ENCODE measurements around the gene SCN1B.
"Not testable (repeated sequence)": the region's sequence is repeated elsewhere in the genome, so short reads cannot be mapped to it uniquely, and the experiment has no call there.

Gene SCN1B

DNA sequence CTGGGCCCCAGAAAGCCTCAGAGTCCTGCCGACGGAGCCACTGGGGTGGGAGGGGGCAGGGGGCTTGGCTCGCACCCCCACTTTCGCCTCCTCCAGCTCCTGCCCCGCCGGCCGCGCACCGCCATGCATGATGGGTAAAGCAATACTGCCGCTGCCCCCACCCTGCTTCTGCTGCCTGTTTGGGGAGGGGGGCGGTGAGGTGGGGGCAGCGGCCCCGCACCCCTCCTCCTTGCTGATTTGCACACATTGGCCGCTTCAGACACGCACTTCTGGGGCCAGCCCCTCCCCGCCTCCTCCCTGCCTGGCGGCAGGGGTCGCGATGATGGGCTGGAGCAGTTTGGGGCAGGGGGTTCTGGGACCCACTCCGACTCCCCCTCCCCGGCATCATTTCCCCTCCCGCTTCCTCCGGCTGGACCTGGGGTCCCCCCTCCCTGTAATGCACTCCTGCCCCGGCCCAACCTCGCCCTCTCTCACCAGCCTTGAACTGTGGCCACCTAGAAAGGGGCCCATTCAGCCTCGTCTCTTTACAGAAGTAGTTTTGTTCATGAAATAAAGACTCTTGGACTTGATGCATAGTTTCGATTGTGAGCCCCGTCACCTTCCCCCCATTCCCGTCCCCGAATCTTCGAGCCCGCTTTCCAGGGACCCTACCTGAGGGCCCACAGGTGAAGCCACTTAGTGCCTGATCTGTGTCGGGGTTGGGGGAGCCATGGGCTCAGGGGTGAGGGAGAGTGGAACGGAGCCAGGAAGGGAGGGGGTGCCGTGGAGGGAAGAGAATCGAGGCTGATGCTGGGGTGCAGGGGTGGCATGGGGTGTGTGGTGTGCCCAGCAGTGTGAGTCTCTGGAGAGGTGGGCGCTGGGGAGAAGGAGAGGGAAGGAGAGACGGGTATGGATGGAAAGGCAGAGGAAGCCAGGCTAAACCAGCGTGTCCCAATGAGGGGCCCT lies 9.9 kb downstream of the SCN1B start:
- DNase-seq, result no peak

- DNase-seq, result no peak
These were observed 10.7 kb downstream of the SCN1B start for GRCh38 chr19:35040826-35041547.

GRCh38 chr19:35041548-35042055 lies 11.3 kb downstream of the SCN1B start, which contains the start of gene HPN:
HPN (plus strand) TSS chr19:35041721; CDS start chr19:35042507, 786 bp downstream.
- no peak for DNase-seq

DNA sequence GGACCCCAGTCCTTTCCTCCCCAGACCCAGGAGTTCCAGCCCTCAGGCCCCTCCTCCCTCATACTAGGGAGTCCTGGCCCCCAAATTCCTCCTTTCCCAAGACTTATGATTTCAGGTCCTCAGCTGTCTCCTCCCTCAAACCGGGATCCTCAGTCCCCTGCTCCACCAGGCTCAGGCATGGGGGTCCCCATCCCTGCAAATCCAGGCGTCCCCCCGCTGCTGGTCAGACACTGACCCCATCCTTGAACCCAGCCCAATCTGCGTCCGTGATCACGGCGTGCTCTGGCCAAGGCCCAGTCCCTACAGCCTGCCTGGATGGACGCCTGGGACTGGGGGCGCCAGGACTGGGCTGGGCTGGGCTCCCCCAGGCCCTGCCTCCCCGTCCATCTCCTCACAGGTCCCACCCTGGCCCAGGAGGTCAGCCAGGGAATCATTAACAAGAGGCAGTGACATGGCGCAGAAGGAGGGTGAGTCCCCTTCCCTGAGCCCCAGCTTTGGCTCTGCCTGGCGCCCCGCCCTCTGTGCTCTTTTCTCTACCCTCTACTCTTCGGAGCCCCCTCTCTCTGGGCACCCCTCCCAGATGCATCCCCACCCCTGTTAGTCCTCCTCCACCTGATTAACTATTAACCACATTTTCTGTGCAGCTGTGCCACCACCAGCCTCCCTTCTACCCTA lies 11.9 kb downstream of the SCN1B start:
- DNase-seq, result no peak

DNA sequence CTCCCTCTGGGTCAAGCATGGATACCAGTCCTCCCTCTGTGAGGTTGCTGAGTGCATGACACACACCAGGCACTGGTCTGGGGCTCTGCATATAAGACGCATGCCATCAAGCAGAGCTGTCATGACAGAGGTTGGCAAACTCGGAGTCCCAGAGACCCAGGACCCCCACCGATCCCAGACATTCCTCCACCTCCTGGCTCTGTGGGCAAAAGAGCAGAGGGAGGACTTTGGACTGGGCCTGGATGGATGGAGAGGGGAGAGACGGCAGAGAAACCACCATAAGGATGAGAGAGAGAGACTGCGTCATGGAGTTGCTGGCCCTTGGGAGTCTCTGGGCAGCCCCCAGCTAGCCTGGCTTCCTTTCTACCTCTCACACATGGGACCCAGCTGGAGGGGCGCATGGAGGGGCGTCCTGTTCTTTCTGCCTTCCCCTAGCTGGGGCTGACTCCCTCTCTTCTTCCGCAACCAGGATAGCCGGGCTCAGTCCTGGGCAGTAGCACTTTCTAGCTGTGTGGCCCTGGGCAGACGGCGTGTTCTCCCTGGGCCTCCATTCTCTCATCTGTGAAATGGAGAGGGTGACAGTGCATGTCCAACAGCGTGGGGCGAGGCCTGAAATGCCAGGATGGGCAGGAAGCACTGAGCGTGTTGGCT lies 12.8 kb downstream of the SCN1B start:
- DNase-seq, result no peak

DNA sequence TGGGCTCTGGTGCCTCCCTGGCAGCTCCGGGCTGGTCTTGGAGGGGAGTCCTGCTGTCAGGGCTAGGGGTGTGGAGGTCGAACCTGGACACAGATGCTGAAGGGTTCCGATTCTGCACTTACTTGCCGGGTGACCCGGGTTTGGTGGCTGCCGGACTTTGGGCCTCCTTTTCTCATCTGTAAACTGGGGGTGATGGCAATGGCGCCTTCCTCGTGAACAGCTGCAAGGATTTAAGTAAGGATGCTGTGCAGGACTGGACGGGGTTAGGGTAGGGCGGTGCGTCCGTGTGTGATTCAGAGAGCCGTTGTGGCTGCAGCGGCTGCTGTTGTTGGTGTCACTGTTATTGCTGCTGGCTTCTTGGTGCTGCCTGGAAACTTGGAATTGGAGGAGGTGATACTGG lies 13.6 kb downstream of the SCN1B start:
- DNase-seq, result no peak

GRCh38 chr19:35044317-35045117 lies 14.2 kb downstream of the SCN1B start:
- DNase-seq, result no peak

- DNase-seq, result no peak
These were observed 15.5 kb downstream of the SCN1B start for GRCh38 chr19:35045667-35046300.

GRCh38 chr19:35046461-35046860 lies 16.2 kb downstream of the SCN1B start:
- DNase-seq, result no peak

DNA sequence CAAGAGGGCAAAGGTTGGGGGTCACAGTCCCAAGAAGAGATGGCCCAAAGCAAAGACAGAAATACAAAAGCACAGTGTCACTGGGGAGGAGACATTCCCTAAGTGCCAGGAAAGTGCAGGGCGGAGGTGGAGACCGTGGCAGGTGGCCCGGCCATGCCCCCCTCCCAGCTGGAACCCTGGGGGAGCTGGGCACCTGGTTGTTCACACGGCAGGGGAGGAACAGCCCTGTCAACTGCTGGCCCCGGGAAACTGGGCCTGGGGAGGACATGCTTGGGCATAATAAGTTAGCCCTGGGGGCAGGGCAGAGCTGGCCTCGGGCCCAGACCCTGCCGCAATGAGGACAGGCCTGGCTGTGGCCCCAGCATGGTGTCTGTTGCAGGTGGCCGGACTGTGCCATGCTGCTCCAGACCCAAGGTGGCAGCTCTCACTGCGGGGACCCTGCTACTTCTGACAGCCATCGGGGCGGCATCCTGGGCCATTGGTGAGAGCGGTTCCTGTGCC lies 18.7 kb downstream of the SCN1B start:
- no peak for DNase-seq

DNA sequence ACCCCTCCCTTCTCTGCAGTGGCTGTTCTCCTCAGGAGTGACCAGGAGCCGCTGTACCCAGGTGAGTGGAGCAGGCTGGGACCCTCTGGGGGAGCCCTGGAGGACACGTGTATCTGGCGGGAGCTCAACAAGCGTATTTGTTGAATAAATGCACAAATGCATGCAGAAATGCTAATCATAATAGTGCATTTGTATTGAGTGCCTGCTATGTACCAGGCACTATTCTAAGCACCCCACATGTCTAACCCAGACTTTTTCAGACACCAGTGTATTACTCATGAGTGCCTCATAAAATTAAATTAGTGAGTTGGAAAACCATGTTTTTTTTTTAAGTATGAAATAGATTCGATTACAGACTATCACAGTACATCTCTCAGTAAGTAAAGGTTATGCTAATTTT lies 19.2 kb downstream of the SCN1B start:
- DNase-seq, result no peak

DNA sequence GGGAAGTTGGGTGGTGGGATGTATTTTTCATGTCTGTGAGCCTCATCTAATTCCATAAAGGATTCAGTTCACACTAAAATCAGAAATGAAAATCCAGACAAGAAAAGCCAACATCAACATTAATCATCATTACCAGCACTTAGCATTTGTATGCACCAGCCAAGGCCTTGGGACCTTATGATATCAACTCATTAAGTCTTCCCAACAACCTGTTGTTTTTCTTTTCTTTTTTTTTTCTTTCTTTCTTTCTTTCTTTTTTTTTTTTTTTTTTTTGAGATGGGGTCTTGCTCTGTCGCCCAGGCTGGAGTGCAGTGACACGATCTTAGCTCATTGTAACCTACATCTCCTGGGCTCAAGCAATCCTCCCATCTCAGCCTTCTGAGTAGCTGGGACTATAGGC lies 20.4 kb downstream of the SCN1B start:
- not testable (repeated sequence) for DNase-seq

GRCh38 chr19:35051268-35051667 lies 21.0 kb downstream of the SCN1B start:
- not testable (repeated sequence) for DNase-seq

DNA sequence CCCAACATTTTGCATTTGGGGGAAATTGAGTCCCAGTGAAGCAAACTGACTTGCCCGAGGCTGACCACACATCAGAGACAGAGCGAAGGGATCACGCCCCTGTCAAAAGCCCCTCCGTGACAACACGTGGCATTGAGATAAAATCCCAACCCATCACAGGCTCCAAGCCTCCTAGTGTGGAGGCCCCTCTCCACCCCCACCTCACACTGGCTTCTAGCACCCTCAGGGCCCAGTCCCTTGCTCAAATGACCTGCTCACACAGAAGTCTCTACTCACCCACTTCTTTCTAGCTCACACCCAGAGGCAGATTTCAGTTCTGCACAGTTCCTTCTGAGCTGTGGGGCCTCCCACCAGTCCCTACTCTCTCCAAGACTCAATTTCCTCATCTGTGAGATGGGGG lies 21.5 kb downstream of the SCN1B start:
- no peak for DNase-seq

DNA sequence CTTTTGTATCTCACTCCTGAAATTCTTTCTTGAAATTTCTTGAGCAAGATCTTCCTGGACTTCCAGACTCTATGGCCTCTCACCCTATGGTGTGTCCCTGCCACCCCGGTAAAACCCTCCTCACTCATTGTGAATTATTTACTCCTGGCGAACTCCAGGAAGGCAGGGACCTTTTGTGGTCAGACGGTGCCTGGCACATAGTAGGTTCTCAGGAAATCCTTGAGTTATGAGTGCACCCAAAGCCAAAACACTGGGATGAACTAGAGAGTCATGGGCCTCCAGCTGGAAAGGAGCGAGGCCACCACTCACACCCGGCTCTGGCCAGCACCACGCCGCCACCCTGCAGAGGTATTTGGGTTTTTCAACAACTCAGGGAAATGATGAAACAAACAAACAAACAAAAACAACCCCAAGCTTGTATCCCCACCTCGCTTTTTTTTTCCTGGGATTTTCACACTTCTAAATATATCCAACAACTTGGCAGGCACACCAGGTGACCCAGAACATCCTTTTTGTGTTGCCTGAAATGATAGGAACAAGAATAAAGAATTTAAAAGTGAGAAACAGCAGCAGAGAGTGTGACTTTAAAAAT lies 22.4 kb downstream of the SCN1B start:
- DNase-seq, result no peak

- DNase-seq, result no peak
These were observed 23.5 kb downstream of the SCN1B start for GRCh38 chr19:35053667-35054293.

GRCh38 chr19:35054626-35055025 lies 24.4 kb downstream of the SCN1B start:
- no peak for DNase-seq

GRCh38 chr19:35055715-35056179 lies 25.5 kb downstream of the SCN1B start:
- no peak for DNase-seq

- no peak for DNase-seq
These were observed 26.3 kb downstream of the SCN1B start for GRCh38 chr19:35056513-35057063.

GRCh38 chr19:35058370-35058769 lies 28.1 kb downstream of the SCN1B start:
- DNase-seq, result no peak

Measured in SHP77 treated with DMSO at 0.1 percent for 48 hours (cell line).